ENCODE measurements around the gene KCNJ14.

Gene KCNJ14

DNA sequence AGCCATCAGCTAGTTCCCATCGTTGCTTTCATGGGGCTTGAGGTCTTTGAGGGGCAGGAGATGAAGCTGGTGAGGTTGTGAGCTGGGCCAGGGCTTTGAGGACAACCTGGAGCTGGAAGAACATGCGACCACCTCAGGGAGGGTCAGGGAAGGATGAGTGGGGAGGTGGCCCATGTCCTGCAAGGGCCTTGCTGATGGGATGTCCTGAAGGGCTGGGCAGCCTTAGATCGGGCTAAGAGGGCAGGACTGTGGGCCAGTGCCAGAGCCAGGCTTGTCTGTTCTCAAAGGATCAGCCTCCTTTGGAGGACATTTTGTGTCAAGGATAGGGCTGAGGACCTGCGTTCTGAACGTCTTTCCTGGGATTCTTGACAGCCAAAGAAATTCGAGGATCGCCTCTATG lies 24.3 kb downstream of the KCNJ14 start:
- H3K4me3 ChIP-seq (replicated peaks; ENCODE audit: low read depth, low read length): no peak overlapping the region
- TF ChIP-seq, protein P1, sequence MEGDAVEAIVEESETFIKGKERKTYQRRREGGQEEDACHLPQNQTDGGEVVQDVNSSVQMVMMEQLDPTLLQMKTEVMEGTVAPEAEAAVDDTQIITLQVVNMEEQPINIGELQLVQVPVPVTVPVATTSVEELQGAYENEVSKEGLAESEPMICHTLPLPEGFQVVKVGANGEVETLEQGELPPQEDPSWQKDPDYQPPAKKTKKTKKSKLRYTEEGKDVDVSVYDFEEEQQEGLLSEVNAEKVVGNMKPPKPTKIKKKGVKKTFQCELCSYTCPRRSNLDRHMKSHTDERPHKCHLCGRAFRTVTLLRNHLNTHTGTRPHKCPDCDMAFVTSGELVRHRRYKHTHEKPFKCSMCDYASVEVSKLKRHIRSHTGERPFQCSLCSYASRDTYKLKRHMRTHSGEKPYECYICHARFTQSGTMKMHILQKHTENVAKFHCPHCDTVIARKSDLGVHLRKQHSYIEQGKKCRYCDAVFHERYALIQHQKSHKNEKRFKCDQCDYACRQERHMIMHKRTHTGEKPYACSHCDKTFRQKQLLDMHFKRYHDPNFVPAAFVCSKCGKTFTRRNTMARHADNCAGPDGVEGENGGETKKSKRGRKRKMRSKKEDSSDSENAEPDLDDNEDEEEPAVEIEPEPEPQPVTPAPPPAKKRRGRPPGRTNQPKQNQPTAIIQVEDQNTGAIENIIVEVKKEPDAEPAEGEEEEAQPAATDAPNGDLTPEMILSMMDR (IDR thresholded peaks at IDR 0.05; ENCODE audit: low read depth, low read length, missing control alignments): no peak
- no peak for DNase-seq (ENCODE audit: extremely low read depth, low read depth)

DNA sequence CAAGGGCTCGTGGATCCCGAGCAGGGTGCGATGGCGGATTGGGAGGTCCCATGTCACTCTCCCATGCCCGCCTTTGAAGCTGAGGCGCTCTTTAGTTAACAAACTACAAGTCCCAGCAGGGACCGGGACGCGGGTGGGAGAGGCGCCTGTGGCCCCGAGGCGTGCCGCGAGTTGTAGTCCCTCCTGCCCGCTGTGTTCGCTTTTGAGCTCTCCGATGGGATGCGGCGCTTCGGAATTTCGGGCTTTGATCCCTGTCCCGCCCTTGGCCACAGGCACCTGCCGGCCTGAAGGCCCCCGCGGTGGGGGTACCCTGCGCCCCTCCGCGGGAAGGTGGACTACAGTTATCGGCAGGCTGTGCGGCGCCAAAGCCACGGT lies 24.8 kb downstream of the KCNJ14 start:
- TF ChIP-seq, protein P1 (IDR thresholded peaks at IDR 0.05; ENCODE audit: low read depth, low read length, missing control alignments): no peak
- peak overlapping the region; percentile 9; the same call in 1 of the 2 replicates for H3K4me3 ChIP-seq (replicated peaks; ENCODE audit: low read depth, low read length)
- DNase-seq (ENCODE audit: extremely low read depth, low read depth): no peak

DNA sequence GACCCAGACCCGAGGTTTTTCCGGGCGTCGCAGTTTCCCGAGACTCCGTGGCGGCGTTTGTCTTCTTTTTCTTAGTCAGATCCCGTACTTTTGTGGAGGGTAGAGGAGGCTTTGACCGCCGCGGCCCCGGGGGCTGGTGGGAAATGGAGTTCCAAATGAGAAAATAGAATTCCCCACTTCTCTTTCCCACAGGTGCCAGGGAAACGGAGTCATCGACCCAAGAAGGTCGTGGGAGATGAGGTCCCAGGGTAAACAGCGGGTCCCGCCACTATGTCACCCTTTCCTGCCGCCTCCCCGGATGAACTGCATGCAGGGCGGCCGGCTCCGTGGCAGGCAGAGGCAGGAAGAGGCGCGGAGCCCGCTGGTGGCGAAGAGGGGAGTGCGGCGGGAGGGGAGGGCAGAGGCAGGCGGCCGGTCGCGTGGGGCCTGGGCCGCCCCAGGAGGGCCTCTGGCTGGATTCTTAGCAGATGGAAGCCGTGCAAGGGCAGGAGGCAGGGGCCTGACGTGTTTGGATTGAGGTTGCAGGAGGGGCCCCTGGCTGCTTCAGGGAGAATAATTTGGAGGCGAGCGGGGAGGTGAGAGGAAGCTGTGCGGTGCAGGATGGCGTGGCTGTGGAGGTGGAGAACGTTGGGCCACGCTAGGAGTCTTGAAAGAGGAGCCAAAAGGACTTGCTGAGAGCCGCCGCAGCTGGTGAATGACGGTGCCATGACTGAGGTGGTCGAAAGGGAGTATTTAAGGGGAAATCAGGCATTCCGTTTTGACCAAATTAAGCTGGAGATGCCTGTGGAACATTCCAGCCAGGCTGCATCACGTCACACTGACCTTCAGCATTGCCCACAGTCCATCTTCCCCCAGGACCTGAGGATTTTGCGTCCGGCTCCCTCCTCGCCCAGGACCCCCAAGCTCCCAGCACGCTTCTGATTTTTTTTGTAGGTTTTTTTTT lies 25.5 kb downstream of the KCNJ14 start:
- no peak for DNase-seq (ENCODE audit: extremely low read depth, low read depth)
- peak overlapping the region; percentile 9; the same call in 1 of the 2 replicates for H3K4me3 ChIP-seq (replicated peaks; ENCODE audit: low read depth, low read length)
- TF ChIP-seq, protein P1 (IDR thresholded peaks at IDR 0.05; ENCODE audit: low read depth, low read length, missing control alignments): no peak

DNA sequence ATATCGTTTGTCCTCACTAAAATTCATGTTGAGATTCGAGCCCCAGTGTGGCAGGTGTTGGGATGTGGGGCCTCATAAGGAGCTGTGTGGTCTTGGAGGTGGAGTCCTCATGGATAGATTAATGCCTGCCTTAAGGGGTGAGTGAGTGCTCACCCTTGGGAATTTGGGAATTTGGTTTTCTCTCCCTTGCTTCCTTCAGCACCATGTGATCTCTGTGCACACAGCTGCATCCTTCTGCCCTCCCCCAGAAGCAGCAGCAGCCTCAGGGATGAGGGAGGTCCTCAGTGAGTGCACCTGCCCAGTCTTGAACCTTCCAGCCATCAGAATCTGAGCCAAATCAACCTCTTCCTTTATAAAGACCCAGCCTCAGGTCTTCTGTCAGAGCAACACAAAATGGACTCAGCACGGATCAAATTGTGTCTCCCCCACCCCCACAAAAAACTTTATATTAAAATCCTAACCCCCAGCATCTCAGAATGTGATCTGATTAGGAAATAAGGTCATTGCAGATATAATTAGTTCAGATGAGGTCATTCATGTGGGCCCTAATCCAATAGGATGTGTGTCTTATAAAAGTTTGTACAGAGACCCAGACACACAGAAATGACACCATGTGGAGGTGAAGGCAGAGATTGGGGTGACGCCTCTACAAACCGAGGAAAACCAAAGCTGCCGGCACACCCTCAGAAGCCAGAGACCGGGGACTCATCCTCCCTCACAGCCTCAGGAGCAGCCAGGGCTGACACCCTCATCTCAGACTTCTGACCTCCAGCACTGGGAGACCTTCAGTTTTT lies 26.7 kb downstream of the KCNJ14 start:
- DNase-seq (ENCODE audit: extremely low read depth, low read depth): no peak
- TF ChIP-seq, protein P1 (IDR thresholded peaks at IDR 0.05; ENCODE audit: low read depth, low read length, missing control alignments): no peak
- no peak overlapping the region for H3K4me3 ChIP-seq (replicated peaks; ENCODE audit: low read depth, low read length)

- H3K4me3 ChIP-seq (replicated peaks; ENCODE audit: low read depth, low read length): no peak overlapping the region
- TF ChIP-seq, protein P1 (IDR thresholded peaks at IDR 0.05; ENCODE audit: low read depth, low read length, missing control alignments): no peak
- DNase-seq (ENCODE audit: extremely low read depth, low read depth): no peak
These were observed 27.9 kb downstream of the KCNJ14 start for GRCh38 chr19:48483301-48483700.

- TF ChIP-seq, protein P1 (IDR thresholded peaks at IDR 0.05; ENCODE audit: low read depth, low read length, missing control alignments): no peak
- H3K4me3 ChIP-seq (replicated peaks; ENCODE audit: low read depth, low read length): no peak overlapping the region
- DNase-seq (ENCODE audit: extremely low read depth, low read depth): no peak
These were observed 29.0 kb downstream of the KCNJ14 start for GRCh38 chr19:48484247-48484893.

Measured in HFF-Myc (cell line).